ENCODE results near the gene HTT.

The HTT gene

DNA sequence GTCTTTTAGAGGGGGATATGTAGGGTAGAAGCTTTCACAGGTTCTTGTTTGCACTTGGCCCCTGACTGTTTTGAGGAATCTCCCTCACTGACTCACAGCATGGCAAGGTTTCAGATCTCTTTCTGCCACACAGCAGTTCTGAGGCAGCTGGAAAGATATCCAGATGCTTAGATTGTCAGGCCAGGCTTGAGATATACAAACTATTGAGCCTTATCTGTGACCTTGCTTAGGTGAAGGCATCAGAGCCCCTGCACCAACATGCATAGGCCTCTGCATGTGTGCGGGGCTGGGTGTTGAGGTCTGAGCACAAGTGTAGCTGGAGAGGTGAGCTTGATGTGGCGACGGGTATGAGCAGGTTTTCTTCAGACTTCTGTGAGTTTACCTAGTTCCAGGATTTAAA is 93.5 kb downstream of the HTT start:
- ATAC-seq (replicated peaks) (peak; percentile 93 to 96), DNase-seq (no peak)
- peaks cover 4 to 8% of the 10 kb centered on the region in 2 donors for H3K9me3 Mint-ChIP-seq
- peaks cover 15 to 37% of the 10 kb centered on the region in 2 donors for H3K4me1 Mint-ChIP-seq
- peaks cover 70 to 91% of the 10 kb centered on the region in 2 donors for H3K36me3 Mint-ChIP-seq
- no peaks in the 10 kb centered on the region for H3K27me3 Mint-ChIP-seq
- H3K27ac Mint-ChIP-seq: peak overlapping the region; percentile 87
- H3K4me3 Mint-ChIP-seq: peak overlapping the region in 1 of 2 donors; percentile 30

DNA sequence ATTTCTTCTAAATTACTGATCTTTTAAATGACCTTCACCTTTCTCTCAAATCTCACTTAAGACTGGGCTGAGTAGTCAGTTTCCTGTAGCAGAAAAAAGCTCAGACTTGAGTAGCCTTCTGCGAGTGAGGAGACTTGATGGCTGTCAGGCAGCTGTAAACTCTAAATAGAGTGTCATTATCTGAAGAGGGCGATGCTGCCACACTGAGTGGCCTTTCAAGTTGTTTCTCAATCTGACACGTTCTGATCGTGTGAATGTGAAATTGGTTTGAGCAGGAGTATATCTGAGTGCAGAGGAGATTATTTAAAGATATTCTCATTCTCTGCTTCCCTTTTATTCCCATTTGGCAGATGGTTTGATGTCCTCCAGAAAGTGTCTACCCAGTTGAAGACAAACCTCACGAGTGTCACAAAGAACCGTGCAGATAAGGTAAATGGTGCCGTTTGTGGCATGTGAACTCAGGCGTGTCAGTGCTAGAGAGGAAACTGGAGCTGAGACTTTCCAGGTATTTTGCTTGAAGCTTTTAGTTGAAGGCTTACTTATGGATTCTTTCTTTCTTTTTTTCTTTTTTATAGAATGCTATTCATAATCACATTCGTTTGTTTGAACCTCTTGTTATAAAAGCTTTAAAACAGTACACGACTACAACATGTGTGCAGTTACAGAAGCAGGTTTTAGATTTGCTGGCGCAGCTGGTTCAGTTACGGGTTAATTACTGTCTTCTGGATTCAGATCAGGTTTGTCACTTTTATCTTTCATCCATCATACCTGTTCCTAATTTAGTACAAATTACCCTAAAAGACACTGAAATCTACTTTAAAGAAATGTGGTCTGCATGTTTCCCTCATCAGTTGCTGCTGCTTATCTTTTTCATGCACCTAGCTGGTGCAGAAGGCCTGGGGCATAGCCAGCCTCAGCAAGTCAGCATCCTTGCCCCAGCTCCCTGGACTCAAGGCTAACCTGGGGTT is 100.2 kb downstream of the HTT start:
- H3K36me3 Mint-ChIP-seq: peaks cover 44 to 59% of the 10 kb centered on the region in 2 donors

GRCh38 chr4:3176367-3177229 is 102.1 kb downstream of the HTT start:
- Mint-ChIP-seq H3K27me3 (no peaks in the 10 kb centered on the region), H3K27ac (no peak overlapping the region), H3K9me3 (no peaks in the 10 kb centered on the region), H3K36me3 (peaks cover 38 to 50% of the 10 kb centered on the region in 2 donors), H3K4me3 (no peak overlapping the region), H3K4me1 (peaks cover 0 to 8% of the 10 kb centered on the region in 2 donors)
- no peak for DNase-seq
- no peak for ATAC-seq (replicated peaks)

More for the DNA sequence above, 100.2 kb downstream of the HTT start:
- peaks cover 10 to 11% of the 10 kb centered on the region in 2 donors for H3K4me1 Mint-ChIP-seq
- H3K4me3 Mint-ChIP-seq: no peak overlapping the region
- no peaks in the 10 kb centered on the region for H3K9me3 Mint-ChIP-seq
- ATAC-seq (replicated peaks) (no peak), DNase-seq (no peak)
- H3K27ac Mint-ChIP-seq: no peak overlapping the region
- H3K27me3 Mint-ChIP-seq: no peaks in the 10 kb centered on the region

- Mint-ChIP-seq H3K36me3 (peaks cover 36 to 51% of the 10 kb centered on the region in 2 donors), H3K9me3 (no peaks in the 10 kb centered on the region), H3K4me3 (no peak overlapping the region), H3K27ac (no peak overlapping the region), H3K27me3 (no peaks in the 10 kb centered on the region), H3K4me1 (peaks cover 0 to 8% of the 10 kb centered on the region in 2 donors)
- ATAC-seq (replicated peaks): no peak
- DNase-seq: no peak
Observed at GRCh38 chr4:3177426-3177825, 102.9 kb downstream of the HTT start.

DNA sequence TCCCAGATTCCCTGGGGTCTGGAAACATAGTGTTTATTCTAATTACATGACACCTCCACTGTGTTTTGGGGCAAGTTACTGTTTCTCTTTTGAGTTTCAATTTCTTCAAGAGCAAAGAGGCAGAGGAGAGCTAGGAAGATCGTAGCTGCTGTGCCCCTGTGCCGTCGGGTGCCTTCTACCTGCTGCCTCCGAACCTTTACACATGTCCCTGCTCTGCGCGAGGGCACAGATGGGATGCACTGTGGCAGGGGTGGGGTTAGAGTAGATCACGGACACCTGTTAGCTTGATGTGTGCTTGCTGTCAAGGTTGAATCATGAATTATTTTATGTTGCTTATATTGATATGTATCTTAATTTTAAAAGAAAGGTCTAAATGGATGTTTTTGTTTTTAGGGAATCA is 103.4 kb downstream of the HTT start:
- Mint-ChIP-seq H3K27me3 (no peaks in the 10 kb centered on the region), H3K4me1 (peaks cover 0 to 10% of the 10 kb centered on the region in 2 donors), H3K27ac (no peak overlapping the region), H3K9me3 (no peaks in the 10 kb centered on the region), H3K4me3 (no peak overlapping the region), H3K36me3 (peaks cover 38 to 51% of the 10 kb centered on the region in 2 donors)
- DNase-seq: no peak
- ATAC-seq (replicated peaks): no peak

DNA sequence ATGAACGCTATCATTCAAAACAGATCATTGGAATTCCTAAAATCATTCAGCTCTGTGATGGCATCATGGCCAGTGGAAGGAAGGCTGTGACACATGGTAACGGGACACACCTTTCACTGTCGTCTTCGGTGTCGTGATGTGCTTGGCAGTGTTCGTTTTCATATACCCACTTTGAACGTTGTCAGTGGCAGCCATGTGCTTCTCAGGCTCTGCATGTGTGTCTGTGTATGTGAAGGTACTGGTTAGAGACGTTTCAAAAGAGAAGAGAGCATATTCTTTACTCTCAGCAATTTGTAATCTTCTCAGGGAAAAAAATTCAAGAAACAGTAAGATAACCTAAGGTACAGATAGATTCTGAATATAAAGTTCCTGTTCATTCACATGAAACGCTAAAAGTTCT is 103.9 kb downstream of the HTT start:
- Mint-ChIP-seq H3K36me3 (peaks cover 36 to 48% of the 10 kb centered on the region in 2 donors), H3K27me3 (no peaks in the 10 kb centered on the region), H3K4me3 (no peak overlapping the region), H3K9me3 (no peaks in the 10 kb centered on the region), H3K4me1 (peaks cover 0 to 10% of the 10 kb centered on the region in 2 donors), H3K27ac (no peak overlapping the region)
- no peak for ATAC-seq (replicated peaks)
- DNase-seq: no peak

- H3K4me3 Mint-ChIP-seq: no peak overlapping the region
- H3K9me3 Mint-ChIP-seq: no peaks in the 10 kb centered on the region
- no peaks in the 10 kb centered on the region for H3K27me3 Mint-ChIP-seq
- peak overlapping the region; percentile 40 for H3K27ac Mint-ChIP-seq
- H3K36me3 Mint-ChIP-seq: peaks cover 44 to 57% of the 10 kb centered on the region in 2 donors
- ATAC-seq (replicated peaks): no peak
- H3K4me1 Mint-ChIP-seq: peaks cover 6 to 13% of the 10 kb centered on the region in 2 donors
- no peak for DNase-seq
Observed at GRCh38 chr4:3179126-3179706, 104.7 kb downstream of the HTT start.

GRCh38 chr4:3183008-3183407 is 108.5 kb downstream of the HTT start:
- no peak overlapping the region for H3K27ac Mint-ChIP-seq
- H3K9me3 Mint-ChIP-seq: no peaks in the 10 kb centered on the region
- peaks cover 13 to 15% of the 10 kb centered on the region in 2 donors for H3K4me1 Mint-ChIP-seq
- DNase-seq (no peak), ATAC-seq (replicated peaks) (no peak)
- peaks cover 56 to 77% of the 10 kb centered on the region in 2 donors for H3K36me3 Mint-ChIP-seq
- H3K27me3 Mint-ChIP-seq: no peaks in the 10 kb centered on the region
- no peak overlapping the region for H3K4me3 Mint-ChIP-seq

GRCh38 chr4:3184725-3185124 is 110.2 kb downstream of the HTT start:
- DNase-seq (no peak), ATAC-seq (replicated peaks) (no peak)
- H3K27ac Mint-ChIP-seq: peak overlapping the region; percentile 75
- no peaks in the 10 kb centered on the region for H3K9me3 Mint-ChIP-seq
- peaks cover 55 to 78% of the 10 kb centered on the region in 2 donors for H3K36me3 Mint-ChIP-seq
- H3K4me1 Mint-ChIP-seq: peaks cover 5 to 15% of the 10 kb centered on the region in 2 donors
- H3K27me3 Mint-ChIP-seq: no peaks in the 10 kb centered on the region
- peak overlapping the region in 1 of 2 donors; percentile 5 for H3K4me3 Mint-ChIP-seq

DNA sequence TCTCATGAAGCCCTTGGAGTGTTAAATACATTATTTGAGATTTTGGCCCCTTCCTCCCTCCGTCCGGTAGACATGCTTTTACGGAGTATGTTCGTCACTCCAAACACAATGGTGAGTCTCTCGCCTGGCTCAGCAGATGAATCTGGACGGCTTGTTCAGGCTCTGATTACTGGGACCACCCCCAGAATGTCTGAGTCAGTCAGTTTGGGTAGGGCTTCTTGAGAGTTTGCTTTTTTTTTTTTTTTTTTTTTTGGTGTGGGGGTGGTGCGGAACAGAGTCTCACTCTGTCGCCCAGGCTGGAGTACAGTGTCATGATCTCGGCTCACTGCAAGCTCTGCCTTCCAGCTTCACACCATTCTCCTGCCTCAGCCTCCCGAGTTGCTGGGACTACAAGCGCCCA is 112.1 kb downstream of the HTT start:
- H3K36me3 Mint-ChIP-seq: peaks cover 52 to 79% of the 10 kb centered on the region in 2 donors
- H3K4me1 Mint-ChIP-seq: peaks cover 5 to 15% of the 10 kb centered on the region in 2 donors
- no peak for DNase-seq
- H3K27ac Mint-ChIP-seq: no peak overlapping the region
- ATAC-seq (replicated peaks): no peak
- H3K9me3 Mint-ChIP-seq: no peaks in the 10 kb centered on the region
- H3K4me3 Mint-ChIP-seq: no peak overlapping the region
- no peaks in the 10 kb centered on the region for H3K27me3 Mint-ChIP-seq

DNA sequence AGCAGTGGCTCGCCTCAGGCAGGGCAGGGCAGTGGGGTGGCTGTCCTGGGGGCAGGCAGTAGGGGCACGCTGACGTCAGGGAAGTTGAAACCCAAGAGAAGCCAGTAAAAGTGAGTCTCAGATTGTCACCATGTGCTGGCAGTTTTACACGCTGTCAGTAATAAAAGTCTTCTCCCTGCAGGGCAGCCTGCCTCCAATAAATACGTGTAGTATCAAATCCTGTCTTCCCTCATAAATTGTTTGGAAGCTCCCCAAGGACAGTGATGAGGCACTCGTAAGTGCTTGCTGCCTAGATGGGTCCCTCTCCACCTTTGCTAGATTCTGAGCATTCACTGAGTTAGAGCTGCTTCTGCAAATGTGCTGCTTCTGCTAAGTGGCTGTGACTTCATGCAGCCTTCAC is 113.6 kb downstream of the HTT start:
- no peaks in the 10 kb centered on the region for H3K9me3 Mint-ChIP-seq
- H3K27ac Mint-ChIP-seq: no peak overlapping the region
- H3K4me1 Mint-ChIP-seq: peaks cover 3 to 15% of the 10 kb centered on the region in 2 donors
- H3K27me3 Mint-ChIP-seq: no peaks in the 10 kb centered on the region
- DNase-seq (no peak), ATAC-seq (replicated peaks) (no peak)
- no peak overlapping the region for H3K4me3 Mint-ChIP-seq
- peaks cover 53 to 77% of the 10 kb centered on the region in 2 donors for H3K36me3 Mint-ChIP-seq

GRCh38 chr4:3189459-3189858 is 115.0 kb downstream of the HTT start:
- no peak overlapping the region for H3K4me3 Mint-ChIP-seq
- H3K36me3 Mint-ChIP-seq: peaks cover 44 to 76% of the 10 kb centered on the region in 2 donors
- no peaks in the 10 kb centered on the region for H3K27me3 Mint-ChIP-seq
- DNase-seq (no peak), ATAC-seq (replicated peaks) (no peak)
- H3K9me3 Mint-ChIP-seq: no peaks in the 10 kb centered on the region
- H3K4me1 Mint-ChIP-seq: peaks cover 0 to 7% of the 10 kb centered on the region in 2 donors
- H3K27ac Mint-ChIP-seq: peak overlapping the region; percentile 37

GRCh38 chr4:3190549-3190948 is 116.1 kb downstream of the HTT start:
- no peak for ATAC-seq (replicated peaks)
- Mint-ChIP-seq H3K4me1 (no peaks in the 10 kb centered on the region), H3K36me3 (peaks cover 42 to 78% of the 10 kb centered on the region in 2 donors), H3K27me3 (no peaks in the 10 kb centered on the region), H3K4me3 (no peak overlapping the region), H3K27ac (no peak overlapping the region), H3K9me3 (no peaks in the 10 kb centered on the region)
- DNase-seq: no peak

DNA sequence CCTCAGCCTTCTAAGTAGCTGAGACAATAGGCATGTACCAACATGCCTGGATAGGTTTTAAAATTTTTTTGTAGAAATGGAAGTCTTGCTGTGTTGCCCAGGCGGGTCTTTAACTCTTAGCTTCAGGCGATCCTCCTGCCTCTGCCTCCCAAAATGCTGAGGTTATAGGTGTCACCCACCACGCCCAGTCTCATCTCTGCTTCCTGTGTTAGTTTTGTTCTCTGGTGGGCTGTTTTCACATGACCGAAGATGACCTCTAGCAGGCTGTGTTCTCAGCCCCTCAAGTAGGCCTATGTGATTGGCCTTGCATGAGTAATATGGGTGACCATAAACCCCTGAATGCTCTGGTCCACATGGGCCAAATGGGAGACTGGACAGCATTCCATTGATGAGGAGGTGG is 117.7 kb downstream of the HTT start:
- no peaks in the 10 kb centered on the region for H3K4me1 Mint-ChIP-seq
- ATAC-seq (replicated peaks) (no peak), DNase-seq (no peak)
- H3K4me3 Mint-ChIP-seq: no peak overlapping the region
- no peaks in the 10 kb centered on the region for H3K27me3 Mint-ChIP-seq
- H3K9me3 Mint-ChIP-seq: no peaks in the 10 kb centered on the region
- no peak overlapping the region for H3K27ac Mint-ChIP-seq
- H3K36me3 Mint-ChIP-seq: peaks cover 40 to 81% of the 10 kb centered on the region in 2 donors

Data from stimulated activated naive B cell treated with anti-CD40 and anti-IgM and Interleukin-4, amounts not matched to agents 10 μg/mL and 1 μg/mL and 100 μg/mL, for 72 hours (primary cell).